Mucosa of rectum (tissue), 2 donors: ENCODE data around the gene FOXI1.

Source experiments
- H3K27ac ChIP-seq, 2 donors: one replicate each; pipeline ENCODE4 v1.7.0; 2013; ENCODE audit warnings: inconsistent platforms in 2 of 2, low read depth in 2 of 2, low read length in 2 of 2
- H3K27me3 ChIP-seq, 2 donors: one replicate each; pipeline ENCODE4 v1.7.0; 2013; ENCODE audit warnings: low read length in 2 of 2; ENCODE audit not compliant: control insufficient read depth in 2 of 2, insufficient read depth in 2 of 2
- H3K36me3 ChIP-seq, 2 donors: one replicate each; pipeline ENCODE4 v1.7.0; 2013; ENCODE audit warnings: low read length in 2 of 2; ENCODE audit not compliant: control insufficient read depth in 2 of 2, insufficient read depth in 2 of 2
- H3K4me1 ChIP-seq, 2 donors: one replicate each; pipeline ENCODE4 v1.7.0; 2013; ENCODE audit warnings: low read length in 2 of 2, mild to moderate bottlenecking in 1 of 2; ENCODE audit not compliant: control insufficient read depth in 2 of 2, insufficient read depth in 2 of 2
- H3K4me3 ChIP-seq, 2 donors: one replicate each; pipeline ENCODE4 v1.7.0; 2013; ENCODE audit warnings: low read length in 2 of 2
- H3K9ac ChIP-seq, 2 donors: one replicate each; pipeline ENCODE4 v1.7.0; 2013; ENCODE audit warnings: low read length in 2 of 2, low read depth in 1 of 2, mild to moderate bottlenecking in 1 of 2
- H3K9me3 ChIP-seq, 2 donors: one replicate each; pipeline ENCODE4 v1.7.0; 2013; ENCODE audit warnings: low read length in 2 of 2; ENCODE audit not compliant: control insufficient read depth in 2 of 2
- donor health status: healthy.
- donor health status: Normal muscosa, but diverticular disease.

The FOXI1 gene

GRCh38 chr5:170105642-170106611, at the start of gene FOXI1:
Gene FOXI1 (plus strand): TSS chr5:170105897. CDS start chr5:170105958, 61 bp downstream.
- H3K27me3 ChIP-seq: no peaks in the 10 kb centered on the region
- H3K4me1 ChIP-seq: no peaks in the 10 kb centered on the region
- H3K9me3 ChIP-seq: no peaks in the 10 kb centered on the region
- H3K9ac ChIP-seq: no peak within 1 kb of the TSS
- no peaks in the 10 kb centered on the region for H3K36me3 ChIP-seq
- H3K27ac ChIP-seq: no peak within 1 kb of the TSS
- no peak within 1 kb of the TSS for H3K4me3 ChIP-seq

GRCh38 chr5:170056561-170057267, 49.0 kb upstream of the FOXI1 start:
- Histone ChIP-seq H3K27ac (no peak overlapping the region), H3K27me3 (no peaks in the 10 kb centered on the region), H3K4me1 (no peaks in the 10 kb centered on the region), H3K9me3 (no peaks in the 10 kb centered on the region), H3K9ac (no peak overlapping the region), H3K4me3 (no peak overlapping the region), H3K36me3 (peaks cover 0 to 12% of the 10 kb centered on the region in 2 donors)

GRCh38 chr5:170057311-170057710, 48.4 kb upstream of the FOXI1 start:
- no peak overlapping the region for H3K9ac ChIP-seq
- no peaks in the 10 kb centered on the region for H3K4me1 ChIP-seq
- H3K9me3 ChIP-seq: no peaks in the 10 kb centered on the region
- H3K27ac ChIP-seq: no peak overlapping the region
- H3K4me3 ChIP-seq: no peak overlapping the region
- H3K36me3 ChIP-seq: peaks cover 0 to 12% of the 10 kb centered on the region in 2 donors
- no peaks in the 10 kb centered on the region for H3K27me3 ChIP-seq

- Histone ChIP-seq H3K4me1 (no peaks in the 10 kb centered on the region), H3K9ac (no peak overlapping the region), H3K4me3 (no peak overlapping the region), H3K27ac (no peak overlapping the region), H3K9me3 (no peaks in the 10 kb centered on the region), H3K36me3 (peaks cover 0 to 12% of the 10 kb centered on the region in 2 donors), H3K27me3 (no peaks in the 10 kb centered on the region)
Measured at GRCh38 chr5:170059221-170059620, 46.5 kb upstream of the FOXI1 start.

- H3K4me3 ChIP-seq: no peak overlapping the region
- no peaks in the 10 kb centered on the region for H3K4me1 ChIP-seq
- peaks cover 0 to 5% of the 10 kb centered on the region in 2 donors for H3K36me3 ChIP-seq
- no peak overlapping the region for H3K9ac ChIP-seq
- H3K9me3 ChIP-seq: no peaks in the 10 kb centered on the region
- no peak overlapping the region for H3K27ac ChIP-seq
- H3K27me3 ChIP-seq: no peaks in the 10 kb centered on the region
Measured at GRCh38 chr5:170067152-170067551, 38.5 kb upstream of the FOXI1 start.

GRCh38 chr5:170067574-170068170, 38.0 kb upstream of the FOXI1 start:
- H3K9me3 ChIP-seq: no peaks in the 10 kb centered on the region
- H3K4me3 ChIP-seq: no peak overlapping the region
- no peaks in the 10 kb centered on the region for H3K4me1 ChIP-seq
- H3K27me3 ChIP-seq: no peaks in the 10 kb centered on the region
- H3K36me3 ChIP-seq: peaks cover 0 to 5% of the 10 kb centered on the region in 2 donors
- no peak overlapping the region for H3K27ac ChIP-seq
- no peak overlapping the region for H3K9ac ChIP-seq

- Histone ChIP-seq H3K9ac (no peak overlapping the region), H3K36me3 (peaks cover 0 to 5% of the 10 kb centered on the region in 2 donors), H3K4me1 (no peaks in the 10 kb centered on the region), H3K27me3 (no peaks in the 10 kb centered on the region), H3K9me3 (no peaks in the 10 kb centered on the region), H3K27ac (no peak overlapping the region), H3K4me3 (no peak overlapping the region)
Measured at GRCh38 chr5:170069512-170069911, 36.2 kb upstream of the FOXI1 start.

GRCh38 chr5:170070556-170071412, 34.9 kb upstream of the FOXI1 start:
- Histone ChIP-seq H3K27me3 (no peaks in the 10 kb centered on the region), H3K9me3 (no peaks in the 10 kb centered on the region), H3K9ac (no peak overlapping the region), H3K4me1 (no peaks in the 10 kb centered on the region), H3K36me3 (peaks cover 0 to 5% of the 10 kb centered on the region in 2 donors), H3K4me3 (no peak overlapping the region), H3K27ac (no peak overlapping the region)

- H3K27ac ChIP-seq: no peak overlapping the region
- no peaks in the 10 kb centered on the region for H3K9me3 ChIP-seq
- peaks cover 0 to 5% of the 10 kb centered on the region in 2 donors for H3K36me3 ChIP-seq
- H3K27me3 ChIP-seq: no peaks in the 10 kb centered on the region
- no peaks in the 10 kb centered on the region for H3K4me1 ChIP-seq
- H3K9ac ChIP-seq: no peak overlapping the region
- no peak overlapping the region for H3K4me3 ChIP-seq
Measured at GRCh38 chr5:170071748-170072147, 33.9 kb upstream of the FOXI1 start.
